ENCODE data around the gene CTNNA1.

- no peak for TF ChIP-seq ZFP3 (CRISPR knock-in tag; IDR thresholded peaks at IDR 0.05)
- no peak for TF ChIP-seq OSR1 (CRISPR knock-in tag; IDR thresholded peaks at IDR 0.05)
- TF ChIP-seq TOX (CRISPR knock-in tag; IDR thresholded peaks at IDR 0.05; ENCODE audit: borderline replicate concordance): no peak
- TF ChIP-seq BACH2 (CRISPR knock-in tag; IDR thresholded peaks at IDR 0.05; ENCODE audit: borderline replicate concordance): no peak
- no peak for TF ChIP-seq ZFP30 (CRISPR knock-in tag; IDR thresholded peaks at IDR 0.05)
- TF ChIP-seq RARB (CRISPR knock-in tag; IDR thresholded peaks at IDR 0.05): no peak
- no peak for TF ChIP-seq ESRRG (CRISPR knock-in tag; IDR thresholded peaks at IDR 0.05)
- TF ChIP-seq TSHZ2 (CRISPR knock-in tag; IDR thresholded peaks at IDR 0.05): no peak
- no peak for TF ChIP-seq TCF4 (CRISPR knock-in tag; IDR thresholded peaks at IDR 0.05; ENCODE audit: borderline replicate concordance)
Measured at GRCh38 chr5:138732466-138732865, 20.8 kb upstream of the CTNNA1 start.

Data from SK-N-SH treated with all-trans-retinoic acid at 6 μM for 48 hours (cell line).